Spleen (tissue), 11 donors: ENCODE data around the gene PLCH1. TPM values are rescaled to one million over a fixed set of nuclear protein-coding genes. Genes with fewer than 3 reads are reported as not detected.

Source experiments
- DNase-seq: peaks from one replicate; pipeline ENCODE4 v3.0.0-alpha.2; 2020
- H3K27ac ChIP-seq, 8 donors: fragments of 200-600 bp; sonication (generic) in 7 of 8; 1 replicate in 4 of 8; 2 replicates in 4 of 8; pipeline versions ENCODE4 v1.5.0 to v1.8.0; 2016 to 2021; ENCODE audit warnings: inconsistent platforms in 4 of 8, mild to moderate bottlenecking in 4 of 8, moderate library complexity in 1 of 8
- H3K27me3 ChIP-seq, 7 donors: fragments of 200-600 bp; sonication (generic) in 6 of 7; replicated peaks in 1 of 7; 1 replicate in 4 of 7; 2 replicates in 3 of 7; pipeline versions ENCODE4 v1.5.0 to v1.8.0; 2016 to 2021; ENCODE audit warnings: inconsistent platforms in 3 of 7, mild to moderate bottlenecking in 1 of 7
- H3K36me3 ChIP-seq, 6 donors: fragments of 200-600 bp; sonication (generic) in 5 of 6; 1 replicate in 4 of 6; 2 replicates in 2 of 6; pipeline versions ENCODE4 v1.5.0 to v1.8.0; 2016 to 2021; ENCODE audit warnings: inconsistent platforms in 2 of 6
- H3K4me1 ChIP-seq, 6 donors: fragments of 200-600 bp; sonication (generic) in 5 of 6; 1 replicate in 3 of 6; 2 replicates in 3 of 6; pipeline versions ENCODE4 v1.5.0 to v1.8.0; 2016 to 2021; ENCODE audit warnings: inconsistent platforms in 3 of 6
- H3K4me3 ChIP-seq, 8 donors: fragments of 200-600 bp; sonication (generic) in 7 of 8; 1 replicate in 4 of 8; 2 replicates in 4 of 8; pipeline versions ENCODE4 v1.5.0 to v1.8.0; 2016 to 2021; ENCODE audit warnings: inconsistent platforms in 4 of 8, mild to moderate bottlenecking in 4 of 8, moderate library complexity in 2 of 8
- H3K9me3 ChIP-seq, 8 donors: fragments of 200-600 bp; sonication (generic) in 7 of 8; 1 replicate in 4 of 8; 2 replicates in 4 of 8; pipeline versions ENCODE4 v1.5.0 to v1.8.0; 2016 to 2021; ENCODE audit warnings: inconsistent platforms in 4 of 8
- POLR2A ChIP-seq, 3 donors: fragments of 450-650 bp; IDR thresholded peaks; one replicate each; pipeline ENCODE4 v1.5.1; 2017; ENCODE audit warnings: antibody characterized with exemption in 3 of 3, mild to moderate bottlenecking in 1 of 3
- POLR2AphosphoS5 ChIP-seq, 3 donors: sonication (generic); formaldehyde crosslinking; IDR thresholded peaks; one replicate each; pipeline ENCODE4 v1.5.1; 2017; ENCODE audit warnings: antibody characterized with exemption in 3 of 3
- WGBS, 5 donors: extraction: QIAGEN DNeasy Blood & Tissue Kit in 3 of 5; methylation state at CpG; one replicate each; pipeline versions ENCODE4 v1.1.5 to v1.1.7; 2013 to 2018; 5-methylcytosine and 5-hydroxymethylcytosine counted together
- intact Hi-C: fragments of 100-400 bp; cut with DNase I; formaldehyde crosslinking; loops from one replicate; pipeline ENCODE4 v1.15.0; 2023; ENCODE audit warnings: low total_unique reads
- polyA plus RNA-seq, 3 donors: library from polyadenylated mRNA; stranded (reverse); fragments of 200-250 nt; gene quantifications; one replicate each; pipeline ENCODE4 v1.2.1, GENCODE V29; 2013
- total RNA-seq, 7 donors: library from RNA; depleted of rRNA in 3 of 7; stranded (reverse); fragments of >200 nt in 3 of 7; fragmentation: NEBNext Ultra II Directional in 4 of 7; extraction: Animal tissue kit (Norgen Biotek cat#: 25700) in 4 of 7; gene quantifications; one replicate each; pipeline versions ENCODE4 v1.1.0 to v1.2.1, GENCODE V29; 2016 to 2021
- TF ChIP-seq, protein P1 (sequence below), 11 experiments: fragments of 200-600 bp in 7 of 11; fragments of 450-650 bp in 4 of 11; sonication (generic) in 4 of 11; IDR thresholded peaks in 8 of 11; conservative IDR thresholded peaks in 3 of 11; 1 replicate in 7 of 11; 2 replicates in 4 of 11; pipeline versions ENCODE4 v1.4.0 to v1.8.0; 2016 to 2021; ENCODE audit warnings: antibody characterized with exemption in 11 of 11, inconsistent platforms in 4 of 11, mild to moderate bottlenecking in 1 of 11
- donor health status: healthy with polysubstance abuse.
- donor health status: DM: no; HTN: no; CAD: no; lungs with moderate emphysema.
- donor health status: DM: no; HTN: no; CAD: no.
- donor health status: Bipolar disorder and iron deficiency.
- donor health status: healthy.
- donor health status: DM: no; HTN: no; CAD: no.
- donor health status: DM: yes; HTN: yes; CAD: no.

The PLCH1 gene
- total and polyA plus RNA-seq, 10 donors, result 0.02 to 0.37 (median 0.13) TPM; not detected in 1

DNA sequence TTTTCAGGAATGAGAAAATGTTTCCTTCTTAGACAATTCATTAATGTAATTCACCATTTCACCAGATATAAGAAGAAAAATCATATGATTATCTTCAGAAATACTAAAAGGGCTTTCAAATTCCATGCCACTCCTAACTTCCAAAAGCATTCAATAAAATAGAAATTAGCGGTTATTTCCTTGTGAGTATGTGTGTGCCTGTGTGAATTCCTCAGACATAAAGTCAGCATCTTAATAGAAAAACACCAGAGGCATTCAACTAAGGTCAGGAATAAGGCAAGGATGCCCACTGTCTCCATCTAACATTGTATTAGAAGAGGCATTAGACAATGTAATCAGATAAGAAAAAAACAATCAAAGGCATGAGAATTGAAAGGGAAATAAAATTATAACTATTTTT lies 88.4 kb downstream of the PLCH1 start:
- no peaks in the 10 kb centered on the region for H3K9me3 ChIP-seq
- TF ChIP-seq, protein P1, sequence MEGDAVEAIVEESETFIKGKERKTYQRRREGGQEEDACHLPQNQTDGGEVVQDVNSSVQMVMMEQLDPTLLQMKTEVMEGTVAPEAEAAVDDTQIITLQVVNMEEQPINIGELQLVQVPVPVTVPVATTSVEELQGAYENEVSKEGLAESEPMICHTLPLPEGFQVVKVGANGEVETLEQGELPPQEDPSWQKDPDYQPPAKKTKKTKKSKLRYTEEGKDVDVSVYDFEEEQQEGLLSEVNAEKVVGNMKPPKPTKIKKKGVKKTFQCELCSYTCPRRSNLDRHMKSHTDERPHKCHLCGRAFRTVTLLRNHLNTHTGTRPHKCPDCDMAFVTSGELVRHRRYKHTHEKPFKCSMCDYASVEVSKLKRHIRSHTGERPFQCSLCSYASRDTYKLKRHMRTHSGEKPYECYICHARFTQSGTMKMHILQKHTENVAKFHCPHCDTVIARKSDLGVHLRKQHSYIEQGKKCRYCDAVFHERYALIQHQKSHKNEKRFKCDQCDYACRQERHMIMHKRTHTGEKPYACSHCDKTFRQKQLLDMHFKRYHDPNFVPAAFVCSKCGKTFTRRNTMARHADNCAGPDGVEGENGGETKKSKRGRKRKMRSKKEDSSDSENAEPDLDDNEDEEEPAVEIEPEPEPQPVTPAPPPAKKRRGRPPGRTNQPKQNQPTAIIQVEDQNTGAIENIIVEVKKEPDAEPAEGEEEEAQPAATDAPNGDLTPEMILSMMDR (IDR thresholded peaks at IDR 0.05 in 8 of 11, conservative IDR thresholded peaks at IDR 0.05 in 3 of 11), result no peak
- TF ChIP-seq POLR2AphosphoS5 (IDR thresholded peaks at IDR 0.05) (no peak), POLR2A (IDR thresholded peaks at IDR 0.05) (no peak)

DNA sequence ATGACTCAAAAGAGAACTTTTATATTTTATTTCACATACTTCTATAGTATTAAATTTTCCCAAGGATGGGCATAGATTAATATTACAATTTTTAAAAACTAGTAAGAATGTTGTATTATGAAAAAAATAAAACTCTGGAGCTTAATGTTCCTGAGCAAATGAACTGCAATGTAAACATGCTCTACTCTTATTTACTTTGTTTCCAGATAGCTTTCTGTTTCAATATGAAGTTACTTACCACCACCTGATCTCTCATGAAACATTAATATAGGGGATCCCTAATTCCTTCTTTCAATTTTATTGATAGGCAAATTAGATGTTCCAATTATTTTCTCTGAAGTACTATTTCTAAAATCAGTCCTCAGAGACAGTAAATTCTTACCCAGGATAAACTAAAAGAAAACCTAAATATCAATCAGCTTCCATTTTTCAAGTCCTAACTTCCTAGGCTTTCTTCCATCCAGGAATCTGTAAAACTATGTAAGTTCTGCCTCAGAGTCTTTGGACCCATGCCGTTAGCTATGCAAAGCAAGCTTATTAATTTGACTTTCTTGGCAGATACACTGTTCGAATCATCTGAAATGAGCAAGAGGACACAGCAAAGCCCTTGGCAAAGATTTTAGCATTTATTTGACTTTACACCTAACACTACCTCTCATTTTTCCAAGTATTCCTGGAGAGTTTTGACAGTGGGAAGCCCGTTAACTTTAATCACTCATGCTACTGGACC lies 93.2 kb downstream of the PLCH1 start:
- Histone ChIP-seq H3K4me3 (no peak overlapping the region), H3K36me3 (no peaks in the 10 kb centered on the region), H3K27me3 (no peaks in the 10 kb centered on the region), H3K4me1 (no peaks in the 10 kb centered on the region), H3K27ac (no peak overlapping the region), H3K9me3 (no peaks in the 10 kb centered on the region)
- no peak for TF ChIP-seq POLR2A (IDR thresholded peaks at IDR 0.05)
- TF ChIP-seq POLR2AphosphoS5 (IDR thresholded peaks at IDR 0.05), result no peak
- 69 to 87% (median 80%) methylated on average over 3 of the region's 3 CpGs for WGBS, 5 donors
- no peak for DNase-seq
- intact Hi-C loops, result no loop called here

More for the DNA sequence above, 88.4 kb downstream of the PLCH1 start:
- intact Hi-C loops, result no loop called here
- Histone ChIP-seq H3K27ac (no peak overlapping the region), H3K4me3 (no peak overlapping the region), H3K36me3 (no peaks in the 10 kb centered on the region), H3K4me1 (no peaks in the 10 kb centered on the region), H3K27me3 (no peaks in the 10 kb centered on the region)
- 84 to 100% (median 95%) methylated on average over 1 of the region's 1 CpG for WGBS, 5 donors
- DNase-seq, result no peak

DNA sequence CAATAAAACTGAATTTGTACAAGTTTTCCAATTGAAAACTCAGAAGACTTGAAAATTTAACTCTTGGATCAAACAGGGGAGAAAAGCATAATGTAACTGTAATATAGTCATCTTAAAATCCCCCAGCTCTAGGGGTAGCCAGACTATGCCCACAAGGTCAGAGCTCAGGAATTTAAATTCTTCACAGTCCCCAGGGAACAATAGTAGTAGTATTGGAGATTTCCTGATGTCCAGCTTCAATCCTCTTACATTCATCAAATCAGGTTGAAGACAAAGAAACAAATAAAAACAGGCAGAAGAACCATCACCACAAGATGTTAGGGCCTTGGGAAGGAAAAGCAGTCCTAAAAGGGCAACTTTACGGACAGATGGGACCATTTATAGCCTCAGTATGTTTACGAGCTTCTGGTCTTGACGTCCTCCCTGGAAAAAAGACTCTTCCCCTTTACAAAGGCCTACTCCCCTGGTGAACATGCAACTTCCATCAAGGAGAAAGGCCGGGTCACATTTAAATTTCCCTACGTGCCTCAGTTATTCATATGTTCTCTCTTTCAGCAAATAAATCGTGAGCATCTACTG lies 96.8 kb downstream of the PLCH1 start:
- intact Hi-C loops, result no loop called here
- Histone ChIP-seq H3K27me3 (no peaks in the 10 kb centered on the region), H3K36me3 (no peaks in the 10 kb centered on the region), H3K4me1 (no peaks in the 10 kb centered on the region), H3K4me3 (no peak overlapping the region), H3K9me3 (no peaks in the 10 kb centered on the region), H3K27ac (no peak overlapping the region)
- WGBS, 5 donors, result 78 to 91% (median 82%) methylated on average over 6 of the region's 6 CpGs
- TF ChIP-seq, protein P1 (IDR thresholded peaks at IDR 0.05 in 8 of 11, conservative IDR thresholded peaks at IDR 0.05 in 3 of 11), result no peak
- TF ChIP-seq POLR2A (IDR thresholded peaks at IDR 0.05), result no peak
- TF ChIP-seq POLR2AphosphoS5 (IDR thresholded peaks at IDR 0.05), result no peak
- DNase-seq, result no peak

DNA sequence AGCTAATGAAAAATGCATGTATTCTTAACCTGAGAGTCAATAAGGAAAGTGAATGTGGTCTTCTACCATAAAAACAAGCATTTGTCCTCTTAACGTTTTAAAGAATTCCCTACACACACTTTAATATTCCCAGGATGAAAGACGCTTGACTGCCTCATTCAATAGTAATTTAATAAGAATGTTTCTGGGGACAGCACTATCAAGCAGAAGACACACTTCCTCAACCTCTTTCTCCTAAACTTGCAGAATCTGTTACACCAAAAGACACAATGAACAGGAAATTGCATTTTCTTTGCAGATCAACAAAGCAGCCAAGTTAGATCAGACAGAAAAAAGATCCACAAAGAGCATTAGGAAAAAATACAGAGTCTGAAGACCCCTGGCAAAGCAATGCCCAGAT lies 97.7 kb downstream of the PLCH1 start:
- DNase-seq, result no peak
- intact Hi-C loops, result no loop called here
- TF ChIP-seq, protein P1 (IDR thresholded peaks at IDR 0.05 in 8 of 11, conservative IDR thresholded peaks at IDR 0.05 in 3 of 11), result no peak
- TF ChIP-seq POLR2AphosphoS5 (IDR thresholded peaks at IDR 0.05) (no peak), POLR2A (IDR thresholded peaks at IDR 0.05) (no peak)
- no peak overlapping the region for H3K4me3 ChIP-seq
- no peaks in the 10 kb centered on the region for H3K27me3 ChIP-seq
- no peaks in the 10 kb centered on the region for H3K9me3 ChIP-seq
- H3K4me1 ChIP-seq, result no peaks in the 10 kb centered on the region
- WGBS, 5 donors, result 18 to 41% (median 35%) methylated on average over 2 of the region's 2 CpGs
- no peak overlapping the region for H3K27ac ChIP-seq
- H3K36me3 ChIP-seq, result no peaks in the 10 kb centered on the region
